GM18508 (cell line): ENCODE data around the gene DLG3.

Experiments
- ATAC-seq: cut with Tn5 transposase; IDR thresholded peaks from one replicate; pipeline ENCODE4 v1.9.1; 2021; ENCODE audit warnings: moderate number of reproducible peaks; ENCODE audit not compliant: insufficient read depth, unreplicated experiment

Gene DLG3

GRCh38 chrX:70437011-70437410 is 7.6 kb upstream of the DLG3 start:
- no peak for ATAC-seq

GRCh38 chrX:70437921-70438665 is 6.5 kb upstream of the DLG3 start:
- no peak for ATAC-seq

DNA sequence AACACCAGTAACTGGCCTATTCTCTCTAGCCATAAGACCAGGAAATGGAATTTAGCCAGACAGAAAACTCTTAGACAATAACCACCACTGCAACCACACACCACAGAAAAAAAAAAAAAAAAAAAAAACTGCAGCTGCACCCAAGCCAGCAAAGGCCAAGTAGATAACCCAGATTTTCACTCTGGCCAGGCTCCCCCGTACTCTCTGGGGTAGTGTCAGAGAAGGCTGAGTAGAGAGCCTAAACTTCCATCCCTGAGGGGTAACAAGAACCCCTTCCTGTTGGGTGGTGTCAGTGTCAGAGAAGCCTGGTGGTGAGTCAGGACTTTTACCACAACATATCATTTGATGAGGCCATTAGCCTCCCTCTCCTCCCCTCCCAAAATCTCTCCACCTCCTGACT is 5.6 kb upstream of the DLG3 start:
- ATAC-seq = no peak

DNA sequence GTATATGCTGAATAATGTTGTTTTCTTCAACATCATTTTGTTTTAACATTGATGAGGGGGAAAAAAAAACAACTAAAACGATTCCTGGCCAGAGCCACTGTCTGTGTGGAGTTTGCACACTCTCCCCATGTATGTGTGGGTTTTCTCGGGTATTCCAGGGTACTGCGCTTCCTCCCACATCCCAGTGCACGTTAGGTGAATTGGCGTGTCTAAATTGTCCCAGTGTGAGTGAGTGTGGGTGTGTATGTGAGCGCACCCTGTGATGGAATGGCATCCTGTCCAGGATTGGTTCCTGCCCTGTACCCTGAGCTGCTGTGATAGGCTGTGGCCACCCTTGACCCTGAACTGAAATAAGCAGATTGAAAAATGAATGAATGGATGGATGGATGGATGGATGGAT is 2.4 kb upstream of the DLG3 start:
- ATAC-seq = no peak

DNA sequence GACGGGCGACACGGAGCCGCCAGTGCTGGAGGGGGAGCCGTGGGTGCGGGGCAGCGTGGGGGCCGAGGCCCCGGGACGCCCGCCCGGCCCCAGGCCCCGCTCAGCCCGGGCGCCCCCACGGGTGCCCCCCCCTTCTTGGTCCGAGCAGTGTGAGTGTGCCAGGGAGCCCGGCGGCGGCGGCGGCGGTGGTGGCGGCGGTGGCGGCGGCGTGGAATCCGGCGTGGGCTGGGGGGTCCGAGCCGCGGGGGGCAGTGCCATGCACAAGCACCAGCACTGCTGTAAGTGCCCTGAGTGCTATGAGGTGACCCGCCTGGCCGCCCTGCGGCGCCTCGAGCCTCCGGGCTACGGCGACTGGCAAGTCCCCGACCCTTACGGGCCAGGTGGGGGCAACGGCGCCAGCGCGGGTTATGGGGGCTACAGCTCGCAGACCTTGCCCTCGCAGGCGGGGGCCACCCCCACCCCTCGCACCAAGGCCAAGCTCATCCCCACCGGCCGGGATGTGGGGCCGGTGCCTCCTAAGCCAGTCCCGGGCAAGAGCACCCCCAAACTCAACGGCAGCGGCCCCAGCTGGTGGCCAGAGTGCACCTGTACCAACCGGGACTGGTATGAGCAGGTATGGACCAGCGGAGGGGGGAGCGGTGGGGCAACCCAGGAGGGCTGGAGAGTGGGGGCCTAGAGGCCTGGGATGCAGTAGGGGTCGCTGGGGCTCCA is 466 bp downstream of the DLG3 start:
- ATAC-seq = no peak

DNA sequence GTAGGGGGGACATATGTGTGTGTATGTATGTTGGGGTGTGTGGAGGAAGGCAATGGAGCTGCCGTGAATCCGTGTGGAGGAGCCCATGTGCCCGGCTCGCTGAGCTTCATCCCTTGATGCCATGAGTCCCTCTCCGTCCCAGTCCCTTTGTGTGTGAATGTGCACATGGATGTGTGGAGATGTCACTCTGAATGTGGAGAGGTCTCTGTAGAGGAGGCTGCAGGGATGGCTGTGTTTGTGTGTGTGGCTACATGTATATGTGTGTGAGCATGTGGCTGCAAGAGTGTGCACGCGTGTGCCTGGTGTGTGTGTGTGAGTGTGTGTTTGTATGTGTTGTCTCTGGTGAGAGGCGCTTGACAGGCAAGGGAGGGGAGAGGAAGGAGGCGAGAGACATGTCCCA is 1.3 kb downstream of the DLG3 start:
- no peak for ATAC-seq

GRCh38 chrX:70446380-70447350 is 2.0 kb downstream of the DLG3 start:
- ATAC-seq = no peak

GRCh38 chrX:70449457-70449966 is 4.9 kb downstream of the DLG3 start:
- no peak for ATAC-seq

DNA sequence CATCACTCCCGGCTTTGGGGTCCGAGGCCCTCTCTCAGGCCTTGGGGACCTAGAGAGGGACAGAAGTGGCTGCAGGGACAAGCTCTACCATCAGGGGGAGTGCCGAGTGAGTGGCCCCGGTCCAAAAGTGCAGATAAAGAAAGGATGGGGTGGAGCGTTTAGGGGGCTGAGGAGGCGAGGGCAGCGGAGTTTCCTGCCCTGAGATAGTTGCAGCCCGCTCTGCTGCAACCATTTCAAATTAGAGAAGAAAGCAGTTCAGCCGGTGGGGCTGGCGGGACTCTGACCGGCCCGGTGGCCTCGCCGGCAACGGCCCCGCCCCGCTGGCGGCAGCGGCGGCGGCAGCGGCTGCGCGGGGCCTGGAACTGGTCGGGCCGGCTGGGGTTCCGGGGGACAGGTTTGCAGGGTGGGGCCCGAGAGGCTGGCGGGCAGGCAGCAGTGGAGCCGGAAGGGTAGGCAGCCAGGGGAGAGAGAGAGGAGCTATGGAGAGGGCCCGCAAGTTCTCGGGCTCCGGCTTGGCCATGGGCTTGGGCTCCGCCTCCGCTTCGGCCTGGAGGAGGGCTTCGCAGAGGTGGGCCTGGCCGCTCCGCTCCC is 7.6 kb downstream of the DLG3 start:
- ATAC-seq = no peak

- no peak for ATAC-seq
These were observed 8.5 kb downstream of the DLG3 start for GRCh38 chrX:70453024-70453618.

- ATAC-seq = no peak
These were observed 10.1 kb downstream of the DLG3 start for GRCh38 chrX:70454441-70455365.

DNA sequence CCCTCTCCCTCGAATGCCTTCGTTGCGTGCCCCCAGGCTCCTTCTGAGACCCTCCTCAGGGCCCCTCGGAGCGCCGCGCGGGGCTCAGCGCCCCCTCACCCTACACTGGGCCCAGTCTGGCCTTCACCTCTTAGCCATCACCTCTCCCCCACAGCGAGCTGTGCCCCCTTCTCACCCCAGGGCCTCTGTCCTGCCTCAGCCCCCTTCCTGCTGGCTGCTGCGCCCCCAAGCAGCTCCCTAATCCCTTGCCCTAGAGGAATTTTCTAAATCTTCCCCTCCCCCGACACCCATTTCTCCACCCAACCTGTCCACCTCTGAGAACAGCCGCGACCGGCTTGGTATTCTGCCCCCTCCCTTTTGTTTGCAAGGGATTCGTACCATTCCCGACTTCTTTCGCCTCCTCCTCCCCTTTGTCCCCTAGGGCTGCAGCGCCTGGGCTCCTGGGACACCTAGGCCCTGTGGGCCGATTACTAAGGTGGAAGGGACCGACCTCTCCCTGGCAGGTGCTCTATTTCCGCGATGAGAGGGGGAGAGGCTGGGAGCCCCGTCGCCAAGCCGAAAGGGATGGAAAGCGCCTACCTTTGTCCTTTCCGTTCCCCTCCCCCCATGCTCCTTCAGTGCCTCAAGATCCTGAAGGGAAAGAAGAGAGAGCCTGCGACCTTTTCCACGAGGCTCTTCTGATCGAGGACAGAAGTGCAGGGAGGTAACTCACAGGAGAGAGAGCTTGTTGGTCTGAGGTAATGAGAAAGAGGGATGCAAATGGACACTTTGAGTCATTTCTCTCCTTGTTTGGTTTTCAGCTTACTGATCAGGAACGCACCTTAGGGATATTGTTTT is 10.9 kb downstream of the DLG3 start:
- ATAC-seq = no peak

DNA sequence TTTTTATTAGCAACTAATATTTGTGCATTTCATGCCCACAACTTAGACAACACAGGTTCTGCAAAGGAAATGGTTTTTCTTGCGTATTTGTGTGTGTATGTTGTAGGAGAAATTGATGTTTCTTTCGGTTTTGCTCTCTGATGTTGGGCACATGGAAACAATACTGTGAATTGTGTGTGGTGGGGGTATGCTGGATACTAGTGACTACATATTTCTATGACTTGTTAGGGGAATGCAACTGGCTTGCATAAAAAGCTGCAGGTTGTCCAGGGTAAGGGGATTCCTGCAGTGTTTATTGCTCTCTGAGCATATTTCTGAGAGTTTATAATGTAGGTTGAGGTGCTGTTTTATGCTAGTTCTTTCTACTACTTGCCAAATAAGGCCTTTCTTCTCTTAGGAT is 11.6 kb downstream of the DLG3 start:
- no peak for ATAC-seq

GRCh38 chrX:70461026-70461425 is 16.4 kb downstream of the DLG3 start:
- ATAC-seq = no peak

- no peak for ATAC-seq
These were observed 19.4 kb downstream of the DLG3 start for GRCh38 chrX:70464051-70464450.

- ATAC-seq = no peak
These were observed 22.3 kb downstream of the DLG3 start for GRCh38 chrX:70466968-70467367.

GRCh38 chrX:70468709-70469108 is 24.1 kb downstream of the DLG3 start:
- no peak for ATAC-seq

DNA sequence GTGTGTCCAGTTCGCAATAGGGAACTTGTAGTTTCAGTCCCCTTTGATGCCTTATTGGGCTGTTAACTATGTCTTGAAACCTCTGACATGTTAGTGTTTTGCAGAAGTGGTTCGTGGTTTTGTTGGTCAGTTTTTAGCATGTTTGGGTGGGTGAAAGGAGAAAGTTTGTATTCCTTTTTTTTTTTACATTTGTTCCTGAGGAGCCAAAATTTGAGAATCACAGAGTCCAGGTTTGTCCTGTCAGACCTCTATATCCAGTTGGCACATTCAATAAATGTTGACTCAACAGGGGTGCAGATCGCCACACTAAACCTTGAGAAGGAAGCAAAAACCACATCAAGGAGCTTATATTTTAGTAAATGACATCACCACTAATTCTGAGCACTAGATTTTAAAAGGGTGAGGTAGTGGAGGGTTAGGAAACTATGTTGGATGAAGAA is 26.2 kb downstream of the DLG3 start:
- peak; percentile 49 for ATAC-seq
